ENCODE data around the gene HDAC7. TPM values are rescaled to one million over a fixed set of nuclear protein-coding genes. Genes with fewer than 3 reads are reported as not detected.

HDAC7 gene
- total RNA-seq, 1 experiment from 2014 or later, result 71.2 TPM

- no peak for TF ChIP-seq CTCF (IDR thresholded peaks at IDR 0.05; ENCODE audit: insufficient read depth in 1 of 2, low read depth in 1 of 2, low read length in 1 of 2, severe bottlenecking in 1 of 2, unreplicated experiment in 1 of 2)
- Histone ChIP-seq H3K27me3 (replicated peaks; ENCODE audit: control insufficient read depth, insufficient read depth, low read length) (no peaks in the 10 kb centered on the region), H3K4me3 (ENCODE audit: low read depth, low read length) (no peak overlapping the region), H3K9me3 (no peaks in the 10 kb centered on the region), H3K36me3 (ENCODE audit: control insufficient read depth, insufficient read depth, low read length) (peaks cover 5% of the 10 kb centered on the region), H3K4me1 (no peaks in the 10 kb centered on the region)
- H3K4me1 Mint-ChIP-seq (ENCODE audit: low read depth, unreplicated experiment), result no peaks in the 10 kb centered on the region
- ChIA-PET POLR2A (no interaction called here), CTCF (interaction anchor here (1.1 to 6.2 kb wide), 2 partner anchors 39 to 45 kb away, joined by 4 to 101 read pairs; no protein-coding TSS in a partner anchor)
- intact Hi-C loops (cut with micrococcal nuclease; ENCODE audit: unreplicated experiment), result loop anchor here (5.0 kb wide), 1 partner anchor 168 kb away; the partner anchor contains the start of gene TMEM106C
- no peak overlapping the region for H3K27ac Mint-ChIP-seq (ENCODE audit: unreplicated experiment)
- no peaks in the 10 kb centered on the region for H3K9me3 Mint-ChIP-seq (ENCODE audit: unreplicated experiment)
- no peak overlapping the region for H3K4me3 Mint-ChIP-seq (ENCODE audit: unreplicated experiment)
- H3K27me3 Mint-ChIP-seq (ENCODE audit: insufficient read depth, unreplicated experiment), result no peaks in the 10 kb centered on the region
- no TSS peak for BruUV-seq (replicated peaks)
- DNase-seq, result no peak
- peaks cover 32% of the 10 kb centered on the region for H3K36me3 Mint-ChIP-seq (ENCODE audit: insufficient read depth, unreplicated experiment)
Observed at GRCh38 chr12:47794679-47795078, 25.0 kb downstream of the HDAC7 start.

- ChIA-PET CTCF (interaction anchor here (6.2 kb wide), 1 partner anchor 46 kb away, joined by 101 read pairs; no protein-coding TSS in a partner anchor), POLR2A (no interaction called here)
- Histone ChIP-seq H3K36me3 (ENCODE audit: control insufficient read depth, insufficient read depth, low read length) (peaks cover 6% of the 10 kb centered on the region), H3K27me3 (replicated peaks; ENCODE audit: control insufficient read depth, insufficient read depth, low read length) (no peaks in the 10 kb centered on the region), H3K4me3 (ENCODE audit: low read depth, low read length) (no peak overlapping the region), H3K9me3 (no peaks in the 10 kb centered on the region), H3K4me1 (no peaks in the 10 kb centered on the region)
- intact Hi-C loops (cut with micrococcal nuclease; ENCODE audit: unreplicated experiment), result no loop called here
- no peak for TF ChIP-seq CTCF (IDR thresholded peaks at IDR 0.05; ENCODE audit: insufficient read depth in 1 of 2, low read depth in 1 of 2, low read length in 1 of 2, severe bottlenecking in 1 of 2, unreplicated experiment in 1 of 2)
- Mint-ChIP-seq H3K4me3 (ENCODE audit: unreplicated experiment) (no peak overlapping the region), H3K36me3 (ENCODE audit: insufficient read depth, unreplicated experiment) (peaks cover 33% of the 10 kb centered on the region), H3K27ac (ENCODE audit: unreplicated experiment) (no peak overlapping the region), H3K27me3 (ENCODE audit: insufficient read depth, unreplicated experiment) (no peaks in the 10 kb centered on the region), H3K4me1 (ENCODE audit: low read depth, unreplicated experiment) (no peaks in the 10 kb centered on the region), H3K9me3 (ENCODE audit: unreplicated experiment) (no peaks in the 10 kb centered on the region)
- no peak for DNase-seq
- BruUV-seq (replicated peaks), result no TSS peak
Observed at GRCh38 chr12:47793015-47793681, 26.6 kb downstream of the HDAC7 start.

GRCh38 chr12:47791874-47792273, 27.8 kb downstream of the HDAC7 start:
- Mint-ChIP-seq H3K4me3 (ENCODE audit: unreplicated experiment) (no peak overlapping the region), H3K27ac (ENCODE audit: unreplicated experiment) (no peak overlapping the region), H3K9me3 (ENCODE audit: unreplicated experiment) (no peaks in the 10 kb centered on the region), H3K27me3 (ENCODE audit: insufficient read depth, unreplicated experiment) (no peaks in the 10 kb centered on the region), H3K36me3 (ENCODE audit: insufficient read depth, unreplicated experiment) (peaks cover 45% of the 10 kb centered on the region), H3K4me1 (ENCODE audit: low read depth, unreplicated experiment) (no peaks in the 10 kb centered on the region)
- no peak for DNase-seq
- Histone ChIP-seq H3K4me3 (ENCODE audit: low read depth, low read length) (no peak overlapping the region), H3K27me3 (replicated peaks; ENCODE audit: control insufficient read depth, insufficient read depth, low read length) (no peaks in the 10 kb centered on the region), H3K36me3 (ENCODE audit: control insufficient read depth, insufficient read depth, low read length) (peaks cover 7% of the 10 kb centered on the region), H3K9me3 (no peaks in the 10 kb centered on the region), H3K4me1 (no peaks in the 10 kb centered on the region)
- ChIA-PET POLR2A (no interaction called here), CTCF (interaction anchor here (0.6 to 0.8 kb wide), 2 partner anchors 10 to 108 kb away, joined by 3 read pairs; no protein-coding TSS in a partner anchor)
- intact Hi-C loops (cut with micrococcal nuclease; ENCODE audit: unreplicated experiment), result no loop called here
- no TSS peak for BruUV-seq (replicated peaks)
- no peak for TF ChIP-seq CTCF (IDR thresholded peaks at IDR 0.05; ENCODE audit: insufficient read depth in 1 of 2, low read depth in 1 of 2, low read length in 1 of 2, severe bottlenecking in 1 of 2, unreplicated experiment in 1 of 2)

All from Caco-2 (cell line).